Fibroblast of lung (primary cell): ENCODE measurements around the gene CHST3.

Experiments used
- EZH2 ChIP-seq: IDR thresholded peaks from 2 replicates; pipeline ENCODE4 v1.5.1; 2012; ENCODE audit warnings: low read length, control low read depth, mild to moderate bottlenecking; ENCODE audit errors: missing control alignments
- TF ChIP-seq, protein P1 (sequence below), 2 donors: IDR thresholded peaks in 1 of 2; conservative IDR thresholded peaks in 1 of 2; 1 replicate in 1 of 2; 2 replicates in 1 of 2; pipeline ENCODE4 v1.5.1; 2011 to 2012; ENCODE audit warnings: low read length in 2 of 2, control low read depth in 1 of 2, inconsistent platforms in 1 of 2, low read depth in 1 of 2, mild to moderate bottlenecking in 1 of 2

DNA sequence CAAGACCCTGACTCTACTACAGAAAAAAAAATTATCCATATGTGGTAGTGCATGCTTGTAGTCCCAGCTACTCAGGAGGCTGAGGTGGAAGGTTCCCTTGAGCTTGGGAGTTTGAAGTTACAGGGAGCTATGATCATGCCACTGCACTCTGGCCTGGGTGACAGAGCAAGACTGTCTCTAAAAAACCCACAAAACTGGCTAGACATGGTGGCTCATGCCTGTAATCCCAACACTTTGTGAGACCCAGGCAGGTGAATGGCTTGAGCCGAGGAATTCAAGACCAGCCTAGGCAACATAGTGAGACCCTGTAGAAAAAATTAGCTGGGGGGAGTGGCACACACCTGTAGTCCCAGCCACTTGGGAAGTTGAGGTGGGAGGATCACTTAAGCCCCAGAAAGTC lies 32.9 kb upstream of the CHST3 start:
- TF ChIP-seq, protein P1, sequence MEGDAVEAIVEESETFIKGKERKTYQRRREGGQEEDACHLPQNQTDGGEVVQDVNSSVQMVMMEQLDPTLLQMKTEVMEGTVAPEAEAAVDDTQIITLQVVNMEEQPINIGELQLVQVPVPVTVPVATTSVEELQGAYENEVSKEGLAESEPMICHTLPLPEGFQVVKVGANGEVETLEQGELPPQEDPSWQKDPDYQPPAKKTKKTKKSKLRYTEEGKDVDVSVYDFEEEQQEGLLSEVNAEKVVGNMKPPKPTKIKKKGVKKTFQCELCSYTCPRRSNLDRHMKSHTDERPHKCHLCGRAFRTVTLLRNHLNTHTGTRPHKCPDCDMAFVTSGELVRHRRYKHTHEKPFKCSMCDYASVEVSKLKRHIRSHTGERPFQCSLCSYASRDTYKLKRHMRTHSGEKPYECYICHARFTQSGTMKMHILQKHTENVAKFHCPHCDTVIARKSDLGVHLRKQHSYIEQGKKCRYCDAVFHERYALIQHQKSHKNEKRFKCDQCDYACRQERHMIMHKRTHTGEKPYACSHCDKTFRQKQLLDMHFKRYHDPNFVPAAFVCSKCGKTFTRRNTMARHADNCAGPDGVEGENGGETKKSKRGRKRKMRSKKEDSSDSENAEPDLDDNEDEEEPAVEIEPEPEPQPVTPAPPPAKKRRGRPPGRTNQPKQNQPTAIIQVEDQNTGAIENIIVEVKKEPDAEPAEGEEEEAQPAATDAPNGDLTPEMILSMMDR (conservative IDR thresholded peaks at IDR 0.05 in 1 of 2, IDR thresholded peaks at IDR 0.05 in 1 of 2; ENCODE audit: low read depth in 1 of 2, low read length in 2 of 2): no peak
- TF ChIP-seq EZH2: no peak
